Measurements from ENCODE around the gene OR2T27.
A peak's percentile ranks its signal among the peaks of the same experiment; 100 is the strongest.

The OR2T27 gene

GRCh38 chr1:248688527-248689298, 33.4 kb upstream of the OR2T27 start:
- Histone ChIP-seq H3K27me3 (ENCODE audit: insufficient read depth, low read length) (no peaks in the 10 kb centered on the region), H4K20me1 (ENCODE audit: insufficient read depth, low read length) (no peaks in the 10 kb centered on the region), H3K4me3 (ENCODE audit: low read depth, low read length, poor library complexity, severe bottlenecking) (no peak overlapping the region), H2AFZ (ENCODE audit: low read length) (no peak overlapping the region), H3K36me3 (ENCODE audit: insufficient read depth, low read length) (no peaks in the 10 kb centered on the region), H3K4me2 (ENCODE audit: low read length) (no peak overlapping the region), H3K9me2 (ENCODE audit: low read depth, low read length) (no peaks in the 10 kb centered on the region), H3K27ac (ENCODE audit: low read depth, low read length, poor library complexity, severe bottlenecking) (no peak overlapping the region), H3K79me2 (ENCODE audit: insufficient read depth, low read length) (no peaks in the 10 kb centered on the region), H3K9ac (ENCODE audit: low read length) (no peak overlapping the region), H3F3A (ENCODE audit: insufficient read depth, low read length) (no peaks in the 10 kb centered on the region), H3K9me3 (ENCODE audit: low read length) (no peaks in the 10 kb centered on the region), H3K4me1 (ENCODE audit: insufficient read depth, low read length, severe bottlenecking) (no peaks in the 10 kb centered on the region)
- TF ChIP-seq CTCF (IDR thresholded peaks at IDR 0.05; ENCODE audit: low read length) = no peak
- no peak for TF ChIP-seq EZH2 (IDR thresholded peaks at IDR 0.05; ENCODE audit: borderline replicate concordance, low read length)

- H3K36me3 ChIP-seq (ENCODE audit: insufficient read depth, low read length) = no peaks in the 10 kb centered on the region
- H3K79me2 ChIP-seq (ENCODE audit: insufficient read depth, low read length) = no peaks in the 10 kb centered on the region
- TF ChIP-seq CTCF (IDR thresholded peaks at IDR 0.05; ENCODE audit: low read length) (peak; percentile 43), EZH2 (IDR thresholded peaks at IDR 0.05; ENCODE audit: borderline replicate concordance, low read length) (no peak)
- no peaks in the 10 kb centered on the region for H4K20me1 ChIP-seq (ENCODE audit: insufficient read depth, low read length)
- H3K4me1 ChIP-seq (ENCODE audit: insufficient read depth, low read length, severe bottlenecking) = no peaks in the 10 kb centered on the region
- H3F3A ChIP-seq (ENCODE audit: insufficient read depth, low read length) = no peaks in the 10 kb centered on the region
- no peaks in the 10 kb centered on the region for H3K9me3 ChIP-seq (ENCODE audit: low read length)
- no peaks in the 10 kb centered on the region for H3K9me2 ChIP-seq (ENCODE audit: low read depth, low read length)
- H3K9ac ChIP-seq (ENCODE audit: low read length) = no peak overlapping the region
- H3K27ac ChIP-seq (ENCODE audit: low read depth, low read length, poor library complexity, severe bottlenecking) = no peak overlapping the region
- H3K4me2 ChIP-seq (ENCODE audit: low read length) = no peak overlapping the region
- no peaks in the 10 kb centered on the region for H3K27me3 ChIP-seq (ENCODE audit: insufficient read depth, low read length)
- no peak overlapping the region for H3K4me3 ChIP-seq (ENCODE audit: low read depth, low read length, poor library complexity, severe bottlenecking)
- no peak overlapping the region for H2AFZ ChIP-seq (ENCODE audit: low read length)
Measured at GRCh38 chr1:248686815-248687214, 31.5 kb upstream of the OR2T27 start.

- Histone ChIP-seq H2AFZ (ENCODE audit: low read length) (no peak overlapping the region), H3K27me3 (ENCODE audit: insufficient read depth, low read length) (no peaks in the 10 kb centered on the region), H3K36me3 (ENCODE audit: insufficient read depth, low read length) (no peaks in the 10 kb centered on the region), H3F3A (ENCODE audit: insufficient read depth, low read length) (no peaks in the 10 kb centered on the region), H3K4me1 (ENCODE audit: insufficient read depth, low read length, severe bottlenecking) (no peaks in the 10 kb centered on the region), H3K9ac (ENCODE audit: low read length) (no peak overlapping the region), H3K4me2 (ENCODE audit: low read length) (no peak overlapping the region), H3K79me2 (ENCODE audit: insufficient read depth, low read length) (no peaks in the 10 kb centered on the region), H4K20me1 (ENCODE audit: insufficient read depth, low read length) (no peaks in the 10 kb centered on the region), H3K4me3 (ENCODE audit: low read depth, low read length, poor library complexity, severe bottlenecking) (no peak overlapping the region), H3K9me3 (ENCODE audit: low read length) (0 out of 2 replicates have a peak, but pooled peaks cover 2% of the 10 kb centered on the region), H3K27ac (ENCODE audit: low read depth, low read length, poor library complexity, severe bottlenecking) (no peak overlapping the region), H3K9me2 (ENCODE audit: low read depth, low read length) (no peaks in the 10 kb centered on the region)
- TF ChIP-seq CTCF (IDR thresholded peaks at IDR 0.05; ENCODE audit: low read length) (no peak), EZH2 (IDR thresholded peaks at IDR 0.05; ENCODE audit: borderline replicate concordance, low read length) (no peak)
Measured at GRCh38 chr1:248681651-248682050, 26.3 kb upstream of the OR2T27 start.
